Measurements from ENCODE around the gene ARHGAP26. TPM values are rescaled to one million over a fixed set of nuclear protein-coding genes. Genes with fewer than 3 reads are reported as not detected.

Gene ARHGAP26
- total RNA-seq, 1 donor from 2014 or later = 20.1 TPM

GRCh38 chr5:143177263-143177983 lies 407.2 kb downstream of the ARHGAP26 start:
- no peak for DNase-seq
- Mint-ChIP-seq H3K4me3 (ENCODE audit: unreplicated experiment) (no peak overlapping the region), H3K4me1 (ENCODE audit: low read depth, unreplicated experiment) (no peaks in the 10 kb centered on the region), H3K36me3 (ENCODE audit: unreplicated experiment) (no peaks in the 10 kb centered on the region), H3K27me3 (ENCODE audit: unreplicated experiment) (no peaks in the 10 kb centered on the region), H3K27ac (ENCODE audit: unreplicated experiment) (no peak overlapping the region), H3K9me3 (ENCODE audit: unreplicated experiment) (no peaks in the 10 kb centered on the region)
- TF ChIP-seq CTCF (IDR thresholded peaks at IDR 0.05; ENCODE audit: partially characterized antibody, unreplicated experiment) = no peak

DNA sequence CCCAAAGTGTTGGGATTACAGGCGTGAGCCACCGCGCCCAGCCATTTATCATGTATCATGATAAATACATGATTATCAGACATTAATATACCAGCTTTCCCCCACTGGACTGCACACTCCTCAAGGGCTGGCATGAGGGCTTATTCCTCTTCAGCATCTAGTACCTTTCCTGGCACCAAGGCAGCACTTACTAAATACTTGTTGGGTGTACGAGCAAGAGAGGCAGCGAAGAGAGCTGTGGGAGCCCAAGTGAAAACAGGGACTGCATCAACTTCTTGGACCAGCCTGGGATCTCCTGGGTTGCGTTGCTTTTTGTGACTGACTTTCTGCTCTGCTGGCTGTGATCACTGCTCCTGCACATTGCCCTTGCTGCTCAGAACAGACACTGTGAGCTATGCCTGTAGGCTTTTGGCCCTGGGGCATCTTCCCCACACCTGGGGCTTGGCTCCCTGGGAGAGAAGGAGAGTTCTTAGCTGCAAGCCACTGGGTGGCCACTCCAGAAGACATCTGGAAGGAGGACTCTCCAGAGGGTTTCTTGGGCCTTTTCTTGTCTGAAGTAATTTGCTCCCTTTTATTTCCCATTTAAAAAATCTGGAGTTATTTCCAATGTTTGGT lies 409.1 kb downstream of the ARHGAP26 start:
- H3K36me3 Mint-ChIP-seq (ENCODE audit: unreplicated experiment) = no peaks in the 10 kb centered on the region
- TF ChIP-seq CTCF (IDR thresholded peaks at IDR 0.05; ENCODE audit: partially characterized antibody, unreplicated experiment) = no peak
- no peaks in the 10 kb centered on the region for H3K9me3 Mint-ChIP-seq (ENCODE audit: unreplicated experiment)
- H3K27me3 Mint-ChIP-seq (ENCODE audit: unreplicated experiment) = no peaks in the 10 kb centered on the region
- H3K4me3 Mint-ChIP-seq (ENCODE audit: unreplicated experiment) = no peak overlapping the region
- H3K27ac Mint-ChIP-seq (ENCODE audit: unreplicated experiment) = no peak overlapping the region
- no peak for DNase-seq
- H3K4me1 Mint-ChIP-seq (ENCODE audit: low read depth, unreplicated experiment) = no peaks in the 10 kb centered on the region

GRCh38 chr5:143180751-143181150 lies 410.6 kb downstream of the ARHGAP26 start:
- H3K4me1 Mint-ChIP-seq (ENCODE audit: low read depth, unreplicated experiment) = no peaks in the 10 kb centered on the region
- no peak for DNase-seq
- no peaks in the 10 kb centered on the region for H3K36me3 Mint-ChIP-seq (ENCODE audit: unreplicated experiment)
- no peaks in the 10 kb centered on the region for H3K9me3 Mint-ChIP-seq (ENCODE audit: unreplicated experiment)
- H3K4me3 Mint-ChIP-seq (ENCODE audit: unreplicated experiment) = no peak overlapping the region
- no peaks in the 10 kb centered on the region for H3K27me3 Mint-ChIP-seq (ENCODE audit: unreplicated experiment)
- TF ChIP-seq CTCF (IDR thresholded peaks at IDR 0.05; ENCODE audit: partially characterized antibody, unreplicated experiment) = no peak
- H3K27ac Mint-ChIP-seq (ENCODE audit: unreplicated experiment) = no peak overlapping the region

GRCh38 chr5:143181173-143181572 lies 411.0 kb downstream of the ARHGAP26 start:
- no peaks in the 10 kb centered on the region for H3K27me3 Mint-ChIP-seq (ENCODE audit: unreplicated experiment)
- H3K36me3 Mint-ChIP-seq (ENCODE audit: unreplicated experiment) = no peaks in the 10 kb centered on the region
- no peak for DNase-seq
- H3K9me3 Mint-ChIP-seq (ENCODE audit: unreplicated experiment) = no peaks in the 10 kb centered on the region
- no peak for TF ChIP-seq CTCF (IDR thresholded peaks at IDR 0.05; ENCODE audit: partially characterized antibody, unreplicated experiment)
- H3K4me1 Mint-ChIP-seq (ENCODE audit: low read depth, unreplicated experiment) = no peaks in the 10 kb centered on the region
- H3K27ac Mint-ChIP-seq (ENCODE audit: unreplicated experiment) = no peak overlapping the region
- H3K4me3 Mint-ChIP-seq (ENCODE audit: unreplicated experiment) = no peak overlapping the region

DNA sequence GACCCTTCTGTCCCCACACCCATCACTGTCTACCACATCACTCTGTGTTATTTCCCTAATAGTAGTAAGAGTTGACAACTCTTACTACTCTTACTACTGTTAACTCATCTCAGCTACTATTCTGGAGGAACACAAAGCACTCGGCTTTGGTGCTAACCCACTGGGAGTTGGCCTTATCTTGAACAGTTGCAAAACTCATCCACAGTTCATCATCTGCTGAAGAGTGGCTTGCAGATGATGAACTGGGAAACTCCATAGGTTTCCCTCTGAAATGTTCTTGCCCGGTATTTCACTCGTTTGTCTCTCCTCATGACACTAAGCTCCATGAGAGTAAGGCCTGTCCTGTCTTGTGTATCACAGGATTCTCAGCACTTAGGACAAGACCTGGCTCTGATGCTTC lies 411.9 kb downstream of the ARHGAP26 start:
- no peak overlapping the region for H3K4me3 Mint-ChIP-seq (ENCODE audit: unreplicated experiment)
- no peaks in the 10 kb centered on the region for H3K27me3 Mint-ChIP-seq (ENCODE audit: unreplicated experiment)
- H3K36me3 Mint-ChIP-seq (ENCODE audit: unreplicated experiment) = no peaks in the 10 kb centered on the region
- H3K9me3 Mint-ChIP-seq (ENCODE audit: unreplicated experiment) = no peaks in the 10 kb centered on the region
- TF ChIP-seq CTCF (IDR thresholded peaks at IDR 0.05; ENCODE audit: partially characterized antibody, unreplicated experiment) = no peak
- no peak overlapping the region for H3K27ac Mint-ChIP-seq (ENCODE audit: unreplicated experiment)
- H3K4me1 Mint-ChIP-seq (ENCODE audit: low read depth, unreplicated experiment) = no peaks in the 10 kb centered on the region
- no peak for DNase-seq

Data from glutamatergic neuron (in vitro differentiated cells).